GM18526 (cell line): ENCODE data around the gene ITGA1.
A peak's percentile ranks its signal among the peaks of the same experiment; 100 is the strongest.

Experiments used
- POLR2A ChIP-seq: IDR thresholded peaks from 3 replicates; pipeline ENCODE4 v1.6.1; 2011; ENCODE audit not compliant: insufficient read length; ENCODE audit errors: extremely low read depth

The ITGA1 gene

GRCh38 chr5:52788505-52788821, 747 bp downstream of the ITGA1 start:
- no peak for TF ChIP-seq POLR2A

- no peak for TF ChIP-seq POLR2A
These were observed 1.7 kb downstream of the ITGA1 start for GRCh38 chr5:52789378-52789777.

- TF ChIP-seq POLR2A: no peak
These were observed 2.1 kb downstream of the ITGA1 start for GRCh38 chr5:52789851-52790250.

GRCh38 chr5:52791366-52791765, 3.6 kb downstream of the ITGA1 start:
- TF ChIP-seq POLR2A: no peak

- no peak for TF ChIP-seq POLR2A
These were observed 6.8 kb downstream of the ITGA1 start for GRCh38 chr5:52794519-52794918.

- TF ChIP-seq POLR2A: no peak
These were observed 8.3 kb downstream of the ITGA1 start for GRCh38 chr5:52796031-52796430.

GRCh38 chr5:52796516-52797103, 8.9 kb downstream of the ITGA1 start:
- no peak for TF ChIP-seq POLR2A

GRCh38 chr5:52798938-52799337, 11.2 kb downstream of the ITGA1 start:
- TF ChIP-seq POLR2A: no peak

GRCh38 chr5:52799358-52799982, 11.8 kb downstream of the ITGA1 start:
- no peak for TF ChIP-seq POLR2A

GRCh38 chr5:52799983-52800393, 12.3 kb downstream of the ITGA1 start:
- peak; percentile 80 for TF ChIP-seq POLR2A

GRCh38 chr5:52800394-52801213, 12.9 kb downstream of the ITGA1 start:
- no peak for TF ChIP-seq POLR2A

GRCh38 chr5:52801329-52801728, 13.6 kb downstream of the ITGA1 start:
- TF ChIP-seq POLR2A: no peak

- TF ChIP-seq POLR2A: no peak
These were observed 14.7 kb downstream of the ITGA1 start for GRCh38 chr5:52802272-52802973.

GRCh38 chr5:52802974-52803336, 15.2 kb downstream of the ITGA1 start:
- TF ChIP-seq POLR2A: no peak

- TF ChIP-seq POLR2A: no peak
These were observed 16.7 kb downstream of the ITGA1 start for GRCh38 chr5:52804387-52804791.

- TF ChIP-seq POLR2A: no peak
These were observed 17.3 kb downstream of the ITGA1 start for GRCh38 chr5:52804981-52805380.

GRCh38 chr5:52805615-52806014, 17.9 kb downstream of the ITGA1 start:
- no peak for TF ChIP-seq POLR2A

- no peak for TF ChIP-seq POLR2A
These were observed 19.3 kb downstream of the ITGA1 start for GRCh38 chr5:52807037-52807436.
